ENCODE data around the gene SCYL2. TPM values are rescaled to one million over a fixed set of nuclear protein-coding genes. Genes with fewer than 3 reads are reported as not detected.
A peak's percentile ranks its signal among the peaks of the same experiment; 100 is the strongest.
"Not testable (repeated sequence)": the region's sequence is repeated elsewhere in the genome, so short reads cannot be mapped to it uniquely, and the experiment has no call there.

SCYL2 gene
- total RNA-seq, 1 donor from 2014 or later = 59.8 TPM

DNA sequence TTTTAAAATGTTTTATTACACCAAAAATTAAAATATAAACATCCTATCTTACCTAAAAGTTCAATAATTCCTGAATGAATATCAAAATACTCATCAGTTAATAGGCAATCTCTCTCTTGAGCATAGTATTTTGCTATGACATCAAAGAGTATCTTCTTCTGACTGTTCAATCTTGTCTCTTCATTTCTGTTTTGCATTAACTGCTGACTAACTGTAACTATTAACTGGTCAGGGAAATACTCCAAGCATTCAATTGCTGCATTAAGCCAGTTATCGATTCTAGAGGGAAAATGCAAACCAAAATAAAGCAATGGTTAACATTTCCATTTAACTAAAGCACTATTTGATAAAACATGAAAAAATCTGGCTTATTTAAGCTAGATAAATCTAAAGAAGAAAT, 13.5 kb upstream of the SCYL2 start:
- H3K4me3 Mint-ChIP-seq = no peak overlapping the region
- H3K9me3 Mint-ChIP-seq = no peaks in the 10 kb centered on the region
- TF ChIP-seq, protein P1, sequence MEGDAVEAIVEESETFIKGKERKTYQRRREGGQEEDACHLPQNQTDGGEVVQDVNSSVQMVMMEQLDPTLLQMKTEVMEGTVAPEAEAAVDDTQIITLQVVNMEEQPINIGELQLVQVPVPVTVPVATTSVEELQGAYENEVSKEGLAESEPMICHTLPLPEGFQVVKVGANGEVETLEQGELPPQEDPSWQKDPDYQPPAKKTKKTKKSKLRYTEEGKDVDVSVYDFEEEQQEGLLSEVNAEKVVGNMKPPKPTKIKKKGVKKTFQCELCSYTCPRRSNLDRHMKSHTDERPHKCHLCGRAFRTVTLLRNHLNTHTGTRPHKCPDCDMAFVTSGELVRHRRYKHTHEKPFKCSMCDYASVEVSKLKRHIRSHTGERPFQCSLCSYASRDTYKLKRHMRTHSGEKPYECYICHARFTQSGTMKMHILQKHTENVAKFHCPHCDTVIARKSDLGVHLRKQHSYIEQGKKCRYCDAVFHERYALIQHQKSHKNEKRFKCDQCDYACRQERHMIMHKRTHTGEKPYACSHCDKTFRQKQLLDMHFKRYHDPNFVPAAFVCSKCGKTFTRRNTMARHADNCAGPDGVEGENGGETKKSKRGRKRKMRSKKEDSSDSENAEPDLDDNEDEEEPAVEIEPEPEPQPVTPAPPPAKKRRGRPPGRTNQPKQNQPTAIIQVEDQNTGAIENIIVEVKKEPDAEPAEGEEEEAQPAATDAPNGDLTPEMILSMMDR (conservative IDR thresholded peaks at IDR 0.05) = no peak
- no peak for DNase-seq (ENCODE audit: low read depth, low spot score)
- no peak overlapping the region for H3K27ac Mint-ChIP-seq (ENCODE audit: unreplicated experiment)
- H3K27me3 Mint-ChIP-seq (ENCODE audit: low read depth) = no peaks in the 10 kb centered on the region
- H3K36me3 Mint-ChIP-seq (ENCODE audit: low read depth) = peaks cover 3% of the 10 kb centered on the region
- H3K4me1 Mint-ChIP-seq = peaks cover 7% of the 10 kb centered on the region

- Mint-ChIP-seq H3K4me1 (peaks cover 7% of the 10 kb centered on the region), H3K27me3 (ENCODE audit: low read depth) (no peaks in the 10 kb centered on the region), H3K36me3 (ENCODE audit: low read depth) (peaks cover 3% of the 10 kb centered on the region), H3K27ac (ENCODE audit: unreplicated experiment) (peak overlapping the region; percentile 36), H3K9me3 (no peaks in the 10 kb centered on the region), H3K4me3 (no peak overlapping the region)
- DNase-seq (ENCODE audit: low read depth, low spot score) = no peak
- TF ChIP-seq, protein P1 (conservative IDR thresholded peaks at IDR 0.05) = no peak
Measured at GRCh38 chr12:100254876-100255275, 12.1 kb upstream of the SCYL2 start.

- TF ChIP-seq, protein P1 (conservative IDR thresholded peaks at IDR 0.05) = no peak
- Mint-ChIP-seq H3K9me3 (no peaks in the 10 kb centered on the region), H3K27ac (ENCODE audit: unreplicated experiment) (no peak overlapping the region), H3K36me3 (ENCODE audit: low read depth) (peaks cover 3% of the 10 kb centered on the region), H3K4me3 (no peak overlapping the region), H3K27me3 (ENCODE audit: low read depth) (no peaks in the 10 kb centered on the region), H3K4me1 (peaks cover 7% of the 10 kb centered on the region)
- DNase-seq (ENCODE audit: low read depth, low spot score) = no peak
Measured at GRCh38 chr12:100258127-100258526, 8.8 kb upstream of the SCYL2 start.

DNA sequence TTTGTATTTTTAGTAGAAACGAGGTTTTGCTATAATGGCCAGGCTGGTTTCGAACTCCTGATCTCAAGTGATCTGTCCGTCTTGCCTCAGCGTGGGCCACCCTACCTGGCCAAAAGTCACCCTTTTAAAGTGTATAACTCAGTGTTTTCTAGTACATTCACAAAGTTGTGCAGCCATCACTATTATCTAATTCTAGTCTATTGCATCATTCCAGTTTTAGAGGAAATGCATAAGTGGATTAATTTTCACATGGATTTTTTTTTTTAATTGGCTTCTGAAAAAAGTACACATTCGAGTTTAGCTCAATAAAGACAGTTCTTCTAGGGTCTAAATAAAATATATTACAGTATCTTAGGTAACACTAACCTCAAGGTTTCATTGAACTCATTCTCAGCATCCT, 3.8 kb upstream of the SCYL2 start:
- H3K4me3 Mint-ChIP-seq = no peak overlapping the region
- H3K36me3 Mint-ChIP-seq (ENCODE audit: low read depth) = no peaks in the 10 kb centered on the region
- H3K4me1 Mint-ChIP-seq = peaks cover 15% of the 10 kb centered on the region
- no peaks in the 10 kb centered on the region for H3K27me3 Mint-ChIP-seq (ENCODE audit: low read depth)
- H3K9me3 Mint-ChIP-seq = no peaks in the 10 kb centered on the region
- TF ChIP-seq, protein P1 (conservative IDR thresholded peaks at IDR 0.05) = no peak
- H3K27ac Mint-ChIP-seq (ENCODE audit: unreplicated experiment) = no peak overlapping the region
- no peak for DNase-seq (ENCODE audit: low read depth, low spot score)

DNA sequence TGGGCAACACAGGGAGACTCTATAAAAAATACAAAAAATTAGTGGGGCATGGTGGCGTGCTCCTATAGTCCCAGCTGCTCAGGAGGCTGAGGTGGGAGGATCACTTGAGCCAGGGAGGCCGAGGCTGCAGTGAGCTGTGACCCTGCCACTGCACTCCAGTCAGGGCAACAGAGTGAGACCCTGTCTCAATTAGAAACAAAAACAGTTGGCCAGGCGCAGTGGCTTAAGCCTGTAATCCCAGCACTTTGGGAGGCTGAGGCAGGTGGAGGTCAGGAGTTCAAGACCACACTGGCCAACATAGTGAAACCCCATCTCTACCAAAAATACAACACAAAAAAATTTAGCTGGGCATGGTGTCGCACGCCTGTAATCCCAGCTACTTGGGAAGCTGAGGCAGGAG, 1.9 kb upstream of the SCYL2 start:
- Mint-ChIP-seq H3K4me3 (peak overlapping the region; percentile 74), H3K4me1 (peaks cover 30% of the 10 kb centered on the region)
- not testable (repeated sequence) for H3K36me3 Mint-ChIP-seq (ENCODE audit: low read depth); H3K27me3 Mint-ChIP-seq (ENCODE audit: low read depth); DNase-seq (ENCODE audit: low read depth, low spot score); H3K9me3 Mint-ChIP-seq; H3K27ac Mint-ChIP-seq (ENCODE audit: unreplicated experiment)

DNA sequence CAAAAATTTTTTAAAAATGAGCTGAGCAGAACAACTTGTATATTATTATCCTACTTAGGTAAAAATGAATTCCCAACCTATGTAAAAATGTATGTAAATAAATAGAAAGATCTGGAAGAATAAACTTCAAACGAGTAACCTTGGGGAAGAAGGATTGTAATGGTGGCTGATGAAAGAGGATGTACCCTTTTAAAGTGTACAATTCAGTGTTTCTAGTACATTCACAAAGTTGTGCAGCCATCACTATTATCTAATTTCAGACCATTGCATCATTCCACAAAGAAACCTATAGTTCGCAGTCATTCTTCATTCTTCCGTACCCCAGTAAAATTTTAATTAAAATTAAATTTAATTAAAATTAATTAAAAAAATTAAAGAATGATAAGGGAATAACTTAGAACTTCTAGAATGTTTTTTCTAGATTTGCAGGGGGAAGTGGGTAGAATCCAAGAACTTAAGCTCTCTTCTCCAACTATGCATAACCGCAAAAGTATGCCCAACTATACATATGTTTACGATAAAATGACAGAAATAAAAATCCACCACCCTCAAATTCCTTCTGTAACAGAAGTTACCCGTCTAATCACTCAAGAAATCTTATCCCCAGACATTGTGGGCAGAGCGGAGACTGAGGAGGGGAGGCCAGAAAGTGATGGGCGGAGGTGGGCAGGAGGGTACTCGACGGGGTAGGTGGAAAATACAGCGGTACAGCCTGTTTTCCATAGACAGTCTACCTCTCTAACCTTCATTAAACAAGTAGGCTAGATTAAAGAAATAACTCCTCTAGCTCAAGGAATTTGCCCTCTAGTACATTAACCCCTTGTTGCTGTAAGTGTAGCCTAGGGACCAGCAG, 1.0 kb upstream of the SCYL2 start:
- Mint-ChIP-seq H3K27ac (ENCODE audit: unreplicated experiment) (peak overlapping the region; percentile 99), H3K36me3 (ENCODE audit: low read depth) (no peaks in the 10 kb centered on the region), H3K27me3 (ENCODE audit: low read depth) (no peaks in the 10 kb centered on the region), H3K4me1 (peaks cover 34% of the 10 kb centered on the region), H3K4me3 (peak overlapping the region; percentile 99), H3K9me3 (no peaks in the 10 kb centered on the region)
- TF ChIP-seq, protein P1 (conservative IDR thresholded peaks at IDR 0.05) = no peak
- no peak for DNase-seq (ENCODE audit: low read depth, low spot score)

All from neural crest cell (in vitro differentiated cells).